GM18502 (cell line): ENCODE results near the gene DOCK3.
"Not testable (repeated sequence)": the region's sequence is repeated elsewhere in the genome, so short reads cannot be mapped to it uniquely, and the experiment has no call there.

ENCODE experiments used
- ATAC-seq: cut with Tn5 transposase; IDR thresholded peaks from one replicate; pipeline ENCODE4 v1.9.1; 2021; ENCODE audit warnings: mild to moderate bottlenecking; ENCODE audit not compliant: unreplicated experiment, poor library complexity

Gene DOCK3

GRCh38 chr3:50649451-50649931 lies 25.2 kb upstream of the DOCK3 start:
- no peak for ATAC-seq

GRCh38 chr3:50650018-50650417 lies 24.7 kb upstream of the DOCK3 start:
- no peak for ATAC-seq

GRCh38 chr3:50651445-50651844 lies 23.3 kb upstream of the DOCK3 start:
- no peak for ATAC-seq

- no peak for ATAC-seq
Measured at GRCh38 chr3:50651920-50652529, 22.7 kb upstream of the DOCK3 start.

- no peak for ATAC-seq
Measured at GRCh38 chr3:50652709-50653108, 22.0 kb upstream of the DOCK3 start.

- no peak for ATAC-seq
Measured at GRCh38 chr3:50653937-50654595, 20.7 kb upstream of the DOCK3 start.

- no peak for ATAC-seq
Measured at GRCh38 chr3:50655009-50655830, 19.5 kb upstream of the DOCK3 start.

- ATAC-seq = no peak
Measured at GRCh38 chr3:50656417-50657195, 18.1 kb upstream of the DOCK3 start.

- no peak for ATAC-seq
Measured at GRCh38 chr3:50657407-50657806, 17.3 kb upstream of the DOCK3 start.

GRCh38 chr3:50657816-50658215 lies 16.9 kb upstream of the DOCK3 start:
- ATAC-seq = no peak

GRCh38 chr3:50658416-50658815 lies 16.3 kb upstream of the DOCK3 start:
- ATAC-seq = no peak

GRCh38 chr3:50658831-50659230 lies 15.9 kb upstream of the DOCK3 start:
- no peak for ATAC-seq

GRCh38 chr3:50660386-50660785 lies 14.3 kb upstream of the DOCK3 start:
- no peak for ATAC-seq

GRCh38 chr3:50661321-50661837 lies 13.3 kb upstream of the DOCK3 start:
- no peak for ATAC-seq

GRCh38 chr3:50662408-50662807 lies 12.3 kb upstream of the DOCK3 start:
- no peak for ATAC-seq

GRCh38 chr3:50665081-50665840 lies 9.5 kb upstream of the DOCK3 start:
- no peak for ATAC-seq

GRCh38 chr3:50665841-50666115 lies 8.9 kb upstream of the DOCK3 start:
- ATAC-seq = not testable (repeated sequence)

GRCh38 chr3:50666837-50667236 lies 7.9 kb upstream of the DOCK3 start:
- no peak for ATAC-seq

- ATAC-seq = no peak
Measured at GRCh38 chr3:50671331-50671730, 3.4 kb upstream of the DOCK3 start.

GRCh38 chr3:50672656-50673055 lies 2.1 kb upstream of the DOCK3 start:
- ATAC-seq = no peak
